GM23248 (cell line): Measurements from ENCODE around the gene ZNF555. TPM values are rescaled to one million over a fixed set of nuclear protein-coding genes. Genes with fewer than 3 reads are reported as not detected.

ENCODE experiments used
- DNase-seq: peaks from one replicate; pipeline ENCODE4 v3.0.0-alpha.2; 2015
- H2AFZ ChIP-seq: fragments of 200-600 bp; sonication (generic); 2 replicates; pipeline ENCODE4 v1.6.1; 2016; ENCODE audit warnings: antibody characterized with exemption
- H3F3A ChIP-seq: fragments of 200-600 bp; sonication (generic); 2 replicates; pipeline ENCODE4 v1.6.1; 2016; ENCODE audit warnings: mild to moderate bottlenecking, antibody characterized with exemption, mixed run types; ENCODE audit not compliant: insufficient read depth
- H3K27ac ChIP-seq: fragments of 200-600 bp; sonication (generic); 2 replicates; pipeline ENCODE4 v1.5.1; 2016; ENCODE audit warnings: mild to moderate bottlenecking
- H3K27me3 ChIP-seq: fragments of 200-600 bp; sonication (generic); replicated peaks from 2 replicates; pipeline ENCODE4 v1.6.1; 2016; ENCODE audit warnings: mild to moderate bottlenecking; ENCODE audit not compliant: insufficient read depth
- H3K36me3 ChIP-seq: fragments of 200-600 bp; sonication (generic); 2 replicates; pipeline ENCODE4 v1.6.1; 2016; ENCODE audit warnings: low read depth, mild to moderate bottlenecking
- H3K4me1 ChIP-seq: fragments of 200-600 bp; sonication (generic); 2 replicates; pipeline ENCODE4 v1.6.1; 2016; ENCODE audit warnings: mild to moderate bottlenecking; ENCODE audit not compliant: insufficient read depth
- H3K4me2 ChIP-seq: fragments of 200-600 bp; sonication (generic); one replicate; pipeline ENCODE4 v1.6.1; 2016; ENCODE audit warnings: mild to moderate bottlenecking; ENCODE audit not compliant: unreplicated experiment
- H3K4me3 ChIP-seq: fragments of 200-600 bp; sonication (generic); 2 replicates; pipeline ENCODE4 v1.5.1; 2016; ENCODE audit warnings: mild to moderate bottlenecking
- H3K79me2 ChIP-seq: fragments of 200-600 bp; sonication (generic); 2 replicates; pipeline ENCODE4 v1.6.1; 2016; ENCODE audit warnings: mild to moderate bottlenecking; ENCODE audit not compliant: insufficient read depth
- H3K9ac ChIP-seq: fragments of 200-600 bp; sonication (generic); 2 replicates; pipeline ENCODE4 v1.6.1; 2016; ENCODE audit warnings: mild to moderate bottlenecking
- H3K9me2 ChIP-seq: fragments of 200-600 bp; sonication (generic); 2 replicates; pipeline ENCODE4 v1.6.1; 2016; ENCODE audit warnings: mixed run types, mild to moderate bottlenecking, moderate library complexity; ENCODE audit not compliant: insufficient read depth
- H3K9me3 ChIP-seq: fragments of 200-600 bp; sonication (generic); one replicate; pipeline ENCODE4 v1.6.1; 2017; ENCODE audit warnings: low read depth
- H4K20me1 ChIP-seq: fragments of 200-600 bp; sonication (generic); 2 replicates; pipeline ENCODE4 v1.6.0; 2016; ENCODE audit not compliant: insufficient read depth
- EZH2 ChIP-seq: fragments of 200-600 bp; sonication (generic); IDR thresholded peaks from 2 replicates; pipeline ENCODE4 v1.6.1; 2018; ENCODE audit warnings: antibody characterized with exemption, mild to moderate bottlenecking; ENCODE audit not compliant: insufficient read depth, poor library complexity, severe bottlenecking
- EZH2phosphoT487 ChIP-seq: fragments of 200-600 bp; sonication (generic); IDR thresholded peaks from 2 replicates; pipeline ENCODE4 v1.6.1; 2018; ENCODE audit warnings: antibody characterized with exemption, moderate library complexity, mild to moderate bottlenecking, low read depth; ENCODE audit not compliant: insufficient read depth
- WGBS, 2 experiments: methylation state at CpG; one replicate each; pipeline ENCODE4 v1.1.6; 2015 to 2017; ENCODE audit warnings: low lambda C conversion rate in 2 of 2, low coverage in 1 of 2; ENCODE audit errors: missing lambda C conversion rate in 2 of 2; 5-methylcytosine and 5-hydroxymethylcytosine counted together
- in situ Hi-C: fragments of 300-500 bp; cut with MboI; formaldehyde crosslinking; loops from 2 replicates; pipeline ENCODE4 v1.15.0; 2020
- polyA plus RNA-seq: library from polyadenylated mRNA; unstranded; fragments of >200 nt; fragmentation: Nextera tagmentation; extraction: Ambion mirVana; gene quantifications from 2 replicates; pipeline ENCODE4 v1.2.1, GENCODE V29; 2016
- total RNA-seq: library from RNA; depleted of rRNA; stranded (reverse); fragments of >200 nt; shearing (Covaris generic); gene quantifications from 2 replicates; pipeline ENCODE4 v1.2.3, GENCODE V29; 2014

ZNF555 gene
- total and polyA plus RNA-seq, 2 experiments from 2014 or later = 4.3 to 6.2 TPM

- H3K79me2 ChIP-seq = no peaks in the 10 kb centered on the region
- WGBS, 2 experiments = 84 to 91% methylated on average over 6 to 16 of the region's 16 CpGs
- H3K27me3 ChIP-seq = no peaks in the 10 kb centered on the region
- H3K4me1 ChIP-seq = no peaks in the 10 kb centered on the region
- H3K4me3 ChIP-seq = no peak overlapping the region
- no peak overlapping the region for H3K9ac ChIP-seq
- in situ Hi-C loops = no loop called here
- H2AFZ ChIP-seq = no peak overlapping the region
- no peak for TF ChIP-seq EZH2
- no peak for TF ChIP-seq EZH2phosphoT487
- H3K9me3 ChIP-seq = no peaks in the 10 kb centered on the region
- no peaks in the 10 kb centered on the region for H3K36me3 ChIP-seq
- no peaks in the 10 kb centered on the region for H3K9me2 ChIP-seq
- no peak for DNase-seq
- 0 out of 2 replicates have a peak overlapping the region, but pooled peaks have one; percentile 1 for H3K27ac ChIP-seq
- no peaks in the 10 kb centered on the region for H4K20me1 ChIP-seq
- H3K4me2 ChIP-seq = no peak overlapping the region
- H3F3A ChIP-seq = no peaks in the 10 kb centered on the region
These were observed 43.1 kb upstream of the ZNF555 start for GRCh38 chr19:2798158-2798685.

- H3K27ac ChIP-seq = 0 out of 2 replicates have a peak overlapping the region, but pooled peaks have one; percentile 1
- H3K27me3 ChIP-seq = no peaks in the 10 kb centered on the region
- H3K4me2 ChIP-seq = no peak overlapping the region
- H3K9ac ChIP-seq = no peak overlapping the region
- WGBS, 2 experiments = 59 to 64% methylated on average over 7 of the region's 7 CpGs
- no peaks in the 10 kb centered on the region for H3K9me2 ChIP-seq
- no peak overlapping the region for H3K4me3 ChIP-seq
- H3K36me3 ChIP-seq = no peaks in the 10 kb centered on the region
- H4K20me1 ChIP-seq = no peaks in the 10 kb centered on the region
- H3K9me3 ChIP-seq = no peaks in the 10 kb centered on the region
- in situ Hi-C loops = no loop called here
- TF ChIP-seq EZH2phosphoT487 = no peak
- no peak for TF ChIP-seq EZH2
- H3F3A ChIP-seq = no peaks in the 10 kb centered on the region
- no peaks in the 10 kb centered on the region for H3K79me2 ChIP-seq
- no peak overlapping the region for H2AFZ ChIP-seq
- no peaks in the 10 kb centered on the region for H3K4me1 ChIP-seq
- peak; percentile 51 for DNase-seq
These were observed 42.5 kb upstream of the ZNF555 start for GRCh38 chr19:2798733-2799132.

DNA sequence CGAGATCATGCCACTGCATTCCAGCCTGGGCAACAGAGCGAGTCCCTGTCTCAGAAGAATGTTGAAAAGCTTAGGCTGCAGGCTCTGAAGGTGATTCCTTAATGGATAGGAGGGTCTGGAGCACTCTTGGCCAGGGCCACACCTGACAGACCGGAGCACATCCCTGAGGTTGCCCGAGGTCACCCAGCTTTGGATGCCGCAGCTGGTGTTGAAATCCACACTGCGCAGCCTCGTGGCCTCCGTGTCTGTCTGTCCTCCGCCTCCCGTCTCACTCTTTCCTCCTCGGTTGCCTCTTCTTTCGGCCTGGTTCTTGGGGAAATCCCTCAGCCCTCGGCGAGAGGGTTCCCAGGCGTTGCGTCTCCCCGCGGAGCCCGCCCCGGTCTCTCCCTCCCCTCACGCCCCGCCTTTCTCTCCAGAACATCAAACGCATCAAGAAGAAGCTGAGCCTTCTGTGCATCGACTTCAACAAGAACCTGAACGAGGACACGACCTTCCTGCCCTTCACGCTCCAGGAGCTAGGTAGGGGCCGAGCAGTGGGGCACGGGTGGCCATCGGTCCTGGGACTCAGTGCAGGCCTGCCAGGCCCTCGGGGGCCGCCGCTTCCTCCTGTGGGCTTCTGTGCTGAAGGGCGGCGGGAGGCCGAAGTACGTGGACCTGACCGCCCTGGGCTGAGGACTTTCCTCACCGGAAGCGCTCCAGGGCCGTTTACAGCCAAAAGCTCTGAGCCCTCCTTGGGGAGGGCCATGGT lies 41.8 kb upstream of the ZNF555 start:
- Histone ChIP-seq H3K9me2 (no peaks in the 10 kb centered on the region), H3K4me1 (no peaks in the 10 kb centered on the region), H3K27me3 (no peaks in the 10 kb centered on the region), H3F3A (no peaks in the 10 kb centered on the region), H4K20me1 (no peaks in the 10 kb centered on the region), H3K9me3 (no peaks in the 10 kb centered on the region), H3K4me3 (no peak overlapping the region), H3K9ac (no peak overlapping the region), H2AFZ (no peak overlapping the region), H3K36me3 (no peaks in the 10 kb centered on the region), H3K79me2 (no peaks in the 10 kb centered on the region), H3K4me2 (no peak overlapping the region), H3K27ac (no peak overlapping the region)
- TF ChIP-seq EZH2phosphoT487 (no peak), EZH2 (no peak)
- in situ Hi-C loops = no loop called here
- WGBS, 2 experiments = 94 to 95% methylated on average over 32 to 41 of the region's 41 CpGs
- no peak for DNase-seq

DNA sequence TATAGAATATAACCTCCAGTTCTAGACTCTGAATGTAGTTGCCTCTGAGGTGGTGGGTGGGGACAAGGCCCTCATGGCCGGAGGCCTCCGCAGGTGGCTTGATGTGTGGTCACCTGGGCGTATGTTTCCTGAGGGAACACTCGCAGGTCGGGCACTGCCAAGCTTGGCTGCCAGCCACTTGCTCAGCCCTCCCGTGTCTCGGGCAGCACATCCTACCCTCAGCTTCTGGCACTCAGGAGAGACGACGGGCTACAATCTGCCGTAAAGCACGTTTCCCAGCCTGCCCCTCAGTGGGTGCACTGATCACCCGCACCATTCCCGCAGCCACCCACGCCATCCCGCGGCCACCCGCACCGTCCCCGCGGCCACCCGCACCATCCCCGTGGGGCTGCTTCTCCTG lies 40.8 kb upstream of the ZNF555 start:
- Histone ChIP-seq H3K9me3 (no peaks in the 10 kb centered on the region), H3K27me3 (no peaks in the 10 kb centered on the region), H4K20me1 (no peaks in the 10 kb centered on the region), H3K27ac (no peak overlapping the region), H3K79me2 (no peaks in the 10 kb centered on the region), H3F3A (no peaks in the 10 kb centered on the region), H2AFZ (no peak overlapping the region), H3K9me2 (no peaks in the 10 kb centered on the region), H3K4me3 (no peak overlapping the region), H3K9ac (no peak overlapping the region), H3K4me1 (no peaks in the 10 kb centered on the region), H3K4me2 (no peak overlapping the region), H3K36me3 (no peaks in the 10 kb centered on the region; the same call in 1 of the 2 replicates)
- no peak for TF ChIP-seq EZH2phosphoT487
- TF ChIP-seq EZH2 = no peak
- DNase-seq = no peak
- 92 to 97% methylated on average over 19 to 22 of the region's 22 CpGs for WGBS, 2 experiments
- in situ Hi-C loops = no loop called here
